Skeletal muscle tissue (tissue), 4 donors: ENCODE data around the gene ZNF480. TPM values are rescaled to one million over a fixed set of nuclear protein-coding genes. Genes with fewer than 3 reads are reported as not detected.
A peak's percentile ranks its signal among the peaks of the same experiment; 100 is the strongest.
"Not testable (repeated sequence)": the region's sequence is repeated elsewhere in the genome, so short reads cannot be mapped to it uniquely, and the experiment has no call there.

Experiments
- H3K27ac ChIP-seq: one replicate; pipeline ENCODE4 v1.7.0; 2013; ENCODE audit warnings: mild to moderate bottlenecking, low read depth, low read length, inconsistent platforms
- H3K27me3 ChIP-seq, 3 donors: one replicate each; pipeline ENCODE4 v1.7.0; 2013; ENCODE audit warnings: low read length in 3 of 3; ENCODE audit not compliant: control insufficient read depth in 3 of 3, insufficient read depth in 3 of 3
- H3K36me3 ChIP-seq, 3 donors: one replicate each; pipeline ENCODE4 v1.7.0; 2013; ENCODE audit warnings: low read length in 3 of 3; ENCODE audit not compliant: control insufficient read depth in 3 of 3, insufficient read depth in 3 of 3
- H3K4me1 ChIP-seq, 3 donors: one replicate each; pipeline ENCODE4 v1.7.0; 2013; ENCODE audit warnings: low read length in 3 of 3, mild to moderate bottlenecking in 3 of 3; ENCODE audit not compliant: control insufficient read depth in 3 of 3, insufficient read depth in 3 of 3
- H3K4me3 ChIP-seq, 3 donors: one replicate each; pipeline ENCODE4 v1.7.0; 2013; ENCODE audit warnings: low read length in 3 of 3
- H3K9ac ChIP-seq, 3 donors: one replicate each; pipeline ENCODE4 v1.7.0; 2013; ENCODE audit warnings: low read length in 3 of 3, mild to moderate bottlenecking in 3 of 3, moderate library complexity in 2 of 3, low read depth in 1 of 3
- H3K9me3 ChIP-seq, 3 donors: one replicate each; pipeline ENCODE4 v1.7.0; 2013; ENCODE audit warnings: low read length in 3 of 3; ENCODE audit not compliant: control insufficient read depth in 3 of 3
- total RNA-seq: library from RNA; depleted of rRNA; stranded (reverse); fragments of >200 nt; gene quantifications from one replicate; pipeline ENCODE4 v1.2.3, GENCODE V29; 2014
- donor health status: Osteomylitis.

ZNF480 gene
- total RNA-seq = 2.6 TPM

DNA sequence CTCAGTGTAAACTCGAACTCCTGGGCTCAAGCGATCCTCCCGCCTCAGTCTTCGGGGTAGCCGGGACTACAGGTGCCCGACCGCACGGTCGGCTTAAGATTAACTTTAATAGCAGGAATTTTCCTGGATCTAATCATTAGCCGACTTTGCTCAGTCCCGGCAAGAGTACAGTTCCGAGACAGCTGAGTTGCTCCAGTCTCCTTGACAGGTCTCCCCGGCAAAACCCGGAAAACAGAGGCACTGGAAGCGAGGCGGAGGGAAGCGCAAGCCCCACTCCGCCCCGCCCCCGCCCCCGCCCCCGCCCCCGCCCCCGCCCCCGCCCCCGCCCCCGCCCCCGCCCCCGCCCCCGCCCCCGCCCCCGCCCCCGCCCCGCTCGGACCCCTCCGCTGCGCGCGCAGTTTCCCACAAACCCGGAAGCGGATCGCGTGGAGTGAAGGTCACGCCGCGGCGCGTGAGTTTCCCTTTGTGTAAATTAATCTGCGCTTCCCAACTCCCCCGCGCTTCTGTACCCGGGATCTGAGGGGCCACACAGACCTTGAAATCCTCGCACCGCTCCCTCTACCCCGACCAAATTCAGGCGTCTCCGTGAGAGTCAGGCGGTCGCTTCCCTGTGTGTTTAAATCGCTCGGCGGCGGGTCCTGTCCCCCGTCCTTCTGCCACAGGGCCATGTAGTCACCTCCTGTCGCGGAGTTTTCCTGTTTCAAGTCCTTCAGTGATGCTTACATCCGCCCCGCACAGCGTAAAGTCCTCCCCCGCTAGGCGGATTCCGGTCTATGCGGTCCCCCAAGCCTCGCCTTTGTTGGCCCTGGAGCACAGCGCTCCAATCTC is at the start of gene ZNF480:
TSS of gene ZNF480 (plus strand) at position 397 of the 828 bp plus-strand sequence. CDS start 3,244 bp downstream, outside the sequence.
- Histone ChIP-seq H3K27ac (peak within 1 kb of the TSS; percentile 94), H3K27me3 (no peaks in the 10 kb centered on the region), H3K36me3 (peaks cover 26 to 29% (median 28%) of the 10 kb centered on the region in 3 donors), H3K4me3 (peak within 1 kb of the TSS; percentile 92), H3K9me3 (no peaks in the 10 kb centered on the region), H3K9ac (peak within 1 kb of the TSS; percentile 94 to 97 (median 95)), H3K4me1 (peaks cover 9 to 14% (median 10%) of the 10 kb centered on the region in 3 donors)

DNA sequence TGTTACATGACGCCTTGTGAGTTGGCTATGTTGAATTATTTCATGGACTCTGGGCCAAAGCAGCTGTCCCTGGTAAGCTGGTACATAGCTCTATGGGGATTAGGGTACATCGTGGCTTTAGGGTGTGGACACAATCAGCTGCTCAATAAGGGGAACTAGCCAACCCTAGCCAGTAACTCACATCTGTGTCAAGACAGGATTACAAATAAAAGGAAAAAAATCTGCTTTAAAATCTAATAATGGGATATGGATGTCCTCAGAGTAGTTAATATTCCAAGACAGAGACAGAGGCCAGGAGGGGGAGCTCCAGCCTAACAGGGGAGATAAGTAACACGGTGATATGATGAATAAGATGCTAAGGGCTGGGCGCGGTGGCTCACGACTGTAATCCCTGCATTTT is 48.7 kb upstream of the ZNF480 start:
- H3K4me3 ChIP-seq = no peak overlapping the region
- H3K36me3 ChIP-seq = no peaks in the 10 kb centered on the region
- H3K9me3 ChIP-seq = no peaks in the 10 kb centered on the region
- H3K27ac ChIP-seq = no peak overlapping the region
- no peaks in the 10 kb centered on the region for H3K27me3 ChIP-seq
- no peaks in the 10 kb centered on the region for H3K4me1 ChIP-seq
- H3K9ac ChIP-seq = peak overlapping the region in 1 of 3 donors; percentile 25

DNA sequence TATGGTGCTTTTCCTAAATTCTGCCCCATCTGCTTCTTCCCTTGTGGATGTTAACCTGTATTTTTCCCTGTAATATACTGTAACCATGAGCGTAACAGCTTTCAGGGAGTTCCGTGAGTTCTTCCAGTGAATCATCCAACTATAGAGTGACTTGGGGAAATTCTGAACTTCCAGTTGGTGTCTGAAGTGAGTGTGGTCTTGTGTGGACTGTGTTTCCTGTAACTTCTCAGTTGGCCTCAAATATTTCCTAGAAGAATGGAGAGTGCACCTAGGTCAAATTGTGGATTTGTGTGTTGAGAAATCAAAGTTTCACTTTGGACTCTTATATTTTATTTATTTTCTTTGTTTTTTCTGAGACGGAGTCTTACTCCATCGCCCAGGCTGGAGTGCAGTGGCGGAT is 38.5 kb upstream of the ZNF480 start:
- Histone ChIP-seq H3K36me3 (no peaks in the 10 kb centered on the region), H3K9ac (no peak overlapping the region), H3K27me3 (no peaks in the 10 kb centered on the region), H3K4me3 (no peak overlapping the region), H3K4me1 (no peaks in the 10 kb centered on the region), H3K9me3 (no peaks in the 10 kb centered on the region), H3K27ac (no peak overlapping the region)

DNA sequence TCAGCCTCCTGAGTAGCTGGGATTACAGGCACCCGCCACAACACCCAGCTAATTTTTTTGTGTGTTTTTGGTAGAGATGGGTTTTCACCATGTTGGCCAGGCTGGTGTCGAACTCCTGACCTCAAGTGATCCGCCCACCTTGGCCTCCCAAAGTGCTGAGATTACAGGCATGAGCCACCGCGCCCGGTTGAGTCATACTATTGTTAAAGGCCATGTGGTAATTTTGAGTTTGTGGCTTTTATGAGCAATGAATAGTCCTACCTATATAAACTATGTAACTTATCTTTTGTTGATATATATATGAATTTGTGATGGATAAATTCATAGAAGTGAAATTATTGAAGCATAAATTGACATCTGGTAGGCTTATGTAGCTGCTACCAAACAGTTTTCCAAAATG is 31.4 kb upstream of the ZNF480 start:
- not testable (repeated sequence) for H3K4me3 ChIP-seq, H3K9ac ChIP-seq, H3K27ac ChIP-seq, H3K9me3 ChIP-seq, H3K27me3 ChIP-seq, H3K36me3 ChIP-seq
- peaks cover 7 to 11% (median 9%) of the 10 kb centered on the region in 3 donors for H3K4me1 ChIP-seq

DNA sequence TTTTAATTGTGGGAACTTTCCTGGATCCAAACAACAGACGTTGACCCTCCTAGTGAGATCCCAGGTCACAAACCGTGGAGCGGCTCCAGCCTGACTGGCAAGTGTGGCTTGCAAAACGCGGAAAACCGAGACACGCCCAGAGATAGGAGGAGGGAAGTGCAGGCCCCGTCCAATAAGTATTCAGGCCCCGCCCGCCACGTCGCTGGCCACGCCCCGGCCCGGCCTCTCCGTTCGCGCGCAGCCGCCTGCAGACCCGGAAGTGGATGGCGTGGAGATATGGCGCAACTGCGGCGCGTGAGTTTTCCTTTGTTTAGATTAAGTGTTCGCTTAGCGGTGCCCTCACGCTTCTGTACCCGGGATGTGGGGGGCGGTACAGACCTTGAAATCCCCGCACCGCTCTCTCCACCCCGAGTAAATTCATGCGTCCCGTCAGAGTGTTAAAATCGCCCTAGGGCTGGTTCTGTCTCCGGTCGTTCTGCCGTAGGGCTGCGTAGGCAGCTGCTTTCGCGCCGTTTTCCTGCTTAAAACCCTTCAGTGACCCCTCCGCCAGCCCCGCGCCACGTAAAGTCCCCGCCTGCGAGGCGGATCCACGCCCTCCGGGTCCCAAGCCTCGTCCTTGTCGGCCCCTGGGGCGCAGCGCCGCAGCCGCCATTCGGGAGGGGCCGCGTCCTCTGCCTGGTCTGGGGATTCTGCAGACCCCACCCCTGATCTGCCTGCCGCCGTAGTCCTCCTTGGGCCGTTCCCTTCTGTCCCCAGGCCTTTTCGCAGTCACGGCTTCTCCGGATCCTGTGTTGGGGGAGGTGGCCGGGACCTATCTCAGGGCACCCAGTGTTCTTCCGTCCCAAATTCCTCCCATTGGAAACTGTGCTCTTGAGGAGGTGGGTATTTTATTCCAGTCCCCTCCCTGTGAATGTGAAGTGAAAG is 27.4 kb upstream of the ZNF480 start, which contains the start of gene ZNF766:
TSS of gene ZNF766 (plus strand) at position 250 of the 924 bp plus-strand sequence. CDS start at position 277, 27 bp downstream.
- Histone ChIP-seq H3K4me1 (peaks cover 16 to 22% (median 18%) of the 10 kb centered on the region in 3 donors), H3K36me3 (peaks cover 0 to 7% (median 4%) of the 10 kb centered on the region in 3 donors), H3K9ac (peak within 1 kb of the TSS; percentile 96 to 99 (median 97)), H3K4me3 (peak within 1 kb of the TSS; percentile 97 to 98 (median 97)), H3K27me3 (no peaks in the 10 kb centered on the region), H3K27ac (peak within 1 kb of the TSS; percentile 95), H3K9me3 (no peaks in the 10 kb centered on the region)

DNA sequence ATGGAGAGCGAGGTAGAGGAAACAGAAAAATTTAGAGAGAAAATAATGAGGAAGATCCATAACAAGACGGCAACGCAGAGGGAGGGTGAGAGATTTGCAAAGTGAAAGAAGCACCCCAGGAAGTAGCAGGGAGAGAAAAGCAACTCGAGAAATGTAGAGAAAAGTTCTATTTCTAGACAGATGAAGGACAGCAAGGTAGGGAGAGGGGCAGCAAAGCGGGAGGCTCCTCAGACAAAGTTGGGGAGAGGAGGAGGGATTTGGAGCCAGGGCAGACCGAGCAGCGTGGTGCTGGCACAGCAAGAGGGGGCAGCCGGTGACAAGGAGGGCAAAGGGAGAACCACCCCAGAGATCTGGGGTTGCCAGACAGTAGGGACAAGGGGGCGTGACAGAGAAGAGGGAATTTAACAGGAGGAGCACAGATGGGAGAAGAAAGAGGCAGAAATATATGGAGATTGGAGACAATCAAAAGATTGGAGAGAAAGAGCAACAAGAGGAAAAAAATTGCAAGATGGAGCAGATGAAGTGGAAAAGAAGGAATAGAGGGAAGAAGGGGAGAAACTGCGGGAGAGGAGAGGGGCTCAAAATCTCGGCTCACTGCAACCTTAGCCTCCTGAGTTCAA is 26.6 kb upstream of the ZNF480 start:
- no peaks in the 10 kb centered on the region for H3K27me3 ChIP-seq
- H3K27ac ChIP-seq = peak overlapping the region; percentile 95
- peaks cover 0 to 7% (median 4%) of the 10 kb centered on the region in 3 donors for H3K36me3 ChIP-seq
- H3K4me1 ChIP-seq = peaks cover 16 to 22% (median 18%) of the 10 kb centered on the region in 3 donors
- peak overlapping the region; percentile 97 to 98 (median 97) for H3K4me3 ChIP-seq
- H3K9ac ChIP-seq = peak overlapping the region; percentile 96 to 99 (median 97)
- H3K9me3 ChIP-seq = no peaks in the 10 kb centered on the region

DNA sequence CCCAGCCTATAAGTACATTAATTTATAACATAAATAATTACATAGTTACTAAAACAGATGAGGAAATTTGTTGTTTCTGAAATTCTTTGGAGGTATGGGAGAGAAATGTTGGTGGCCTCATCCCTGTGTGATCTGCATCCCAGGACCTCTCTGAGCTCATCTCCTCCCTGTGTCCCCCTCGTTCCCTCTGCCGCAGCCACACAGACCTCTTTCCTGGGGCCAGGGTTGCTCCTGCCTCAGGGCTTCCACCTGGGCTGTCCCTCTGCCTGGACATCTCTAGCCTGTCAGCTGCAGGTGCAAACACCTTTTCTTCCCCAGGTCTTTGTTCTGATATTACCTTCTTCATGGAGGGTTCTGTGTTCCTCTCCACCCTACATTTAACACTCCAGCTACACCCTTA is 23.7 kb upstream of the ZNF480 start:
- Histone ChIP-seq H3K27me3 (no peaks in the 10 kb centered on the region), H3K4me3 (no peak overlapping the region), H3K36me3 (peaks cover 0 to 7% (median 4%) of the 10 kb centered on the region in 3 donors), H3K4me1 (peaks cover 16 to 22% (median 18%) of the 10 kb centered on the region in 3 donors), H3K9me3 (no peaks in the 10 kb centered on the region), H3K27ac (no peak overlapping the region), H3K9ac (no peak overlapping the region)

DNA sequence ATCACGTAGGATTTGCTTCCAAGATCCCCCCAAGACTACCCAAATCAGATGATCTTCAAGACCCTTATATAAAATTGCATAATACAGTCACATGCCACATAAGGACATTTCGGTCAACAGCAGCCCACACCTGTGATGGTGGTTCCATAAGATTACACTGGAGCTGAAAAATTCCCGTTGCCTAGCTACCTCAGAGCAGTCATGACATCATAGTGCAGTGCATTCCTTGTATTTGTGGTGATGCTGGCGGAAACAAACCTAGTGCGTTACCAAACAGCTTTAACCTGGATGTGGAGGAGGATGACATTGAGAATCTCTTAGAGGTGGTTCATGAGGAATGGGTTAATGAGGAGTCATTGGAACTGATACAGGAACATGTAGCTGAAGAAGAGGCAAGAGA is 22.8 kb upstream of the ZNF480 start:
- H3K4me3 ChIP-seq = no peak overlapping the region
- H3K4me1 ChIP-seq = peaks cover 13 to 19% (median 14%) of the 10 kb centered on the region in 3 donors
- no peak overlapping the region for H3K9ac ChIP-seq
- H3K36me3 ChIP-seq = peaks cover 0 to 9% (median 4%) of the 10 kb centered on the region in 3 donors
- no peaks in the 10 kb centered on the region for H3K27me3 ChIP-seq
- H3K27ac ChIP-seq = no peak overlapping the region
- H3K9me3 ChIP-seq = no peaks in the 10 kb centered on the region

DNA sequence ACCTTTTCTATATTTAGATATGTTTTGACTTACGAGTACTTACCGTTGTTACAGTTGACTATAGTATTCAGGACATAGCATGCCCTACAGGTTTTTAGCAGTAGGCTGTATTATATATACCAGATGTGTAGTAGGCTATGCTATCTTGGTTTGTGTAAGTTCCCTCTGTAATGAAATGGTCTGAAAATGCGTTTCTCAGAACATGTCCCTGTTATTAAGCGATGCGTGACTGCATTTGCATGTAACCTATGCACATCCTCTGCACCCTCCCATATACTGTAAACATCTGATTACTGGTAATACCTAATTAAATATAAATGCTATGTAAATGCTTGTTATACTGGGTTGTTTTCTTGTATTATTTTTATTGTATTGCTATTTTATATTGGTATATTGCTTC is 21.0 kb upstream of the ZNF480 start:
- Histone ChIP-seq H3K4me3 (no peak overlapping the region), H3K27me3 (no peaks in the 10 kb centered on the region), H3K9me3 (no peaks in the 10 kb centered on the region), H3K36me3 (peaks cover 0 to 7% (median 4%) of the 10 kb centered on the region in 3 donors), H3K9ac (no peak overlapping the region), H3K27ac (no peak overlapping the region), H3K4me1 (peaks cover 5 to 7% (median 5%) of the 10 kb centered on the region in 3 donors)
